H1 (cell line): Measurements from ENCODE around the gene OLFM1. TPM values are rescaled to one million over a fixed set of nuclear protein-coding genes. Genes with fewer than 3 reads are reported as not detected.

Experiments used
- ASH2L ChIP-seq: fragments of 200-600, 300-600 bp; sonication (generic); IDR thresholded peaks from one replicate; pipeline ENCODE4 v1.7.1; 2017; ENCODE audit warnings: low read length
- EP300 ChIP-seq, 2 experiments: IDR thresholded peaks; 1 replicate in 1 of 2; 2 replicates in 1 of 2; pipeline ENCODE4 v1.6.1; 2011 to 2012; ENCODE audit warnings: low read depth in 2 of 2, low read length in 2 of 2, mild to moderate bottlenecking in 2 of 2, borderline replicate concordance in 1 of 2, inconsistent platforms in 1 of 2, moderate library complexity in 1 of 2
- RAD21 ChIP-seq, 2 experiments: IDR thresholded peaks in 1 of 2; conservative IDR thresholded peaks in 1 of 2; 2 replicates each; pipeline ENCODE4 v1.6.1; 2011; ENCODE audit warnings: low read depth in 2 of 2, low read length in 2 of 2, improper control_type of control experiment in 1 of 2, inconsistent platforms in 1 of 2, mild to moderate bottlenecking in 1 of 2, moderate library complexity in 1 of 2
- TBP ChIP-seq: IDR thresholded peaks from 2 replicates; pipeline ENCODE4 v1.6.1; 2011; ENCODE audit warnings: low read depth, low read length, improper control_type of control experiment
- YY1 ChIP-seq: IDR thresholded peaks from 2 replicates; pipeline ENCODE4 v1.6.1; 2011; ENCODE audit warnings: low read depth, mild to moderate bottlenecking, low read length
- polyA plus RNA-seq, 7 experiments: library from polyadenylated mRNA; depleted of rRNA in 3 of 7; stranded (reverse) in 5 of 7; unstranded in 2 of 7; fragments of >200 nt in 5 of 7; fragments of 200-250 nt in 2 of 7; gene quantifications; 1 replicate in 5 of 7; 2 replicates in 1 of 7; 4 replicates in 1 of 7; pipeline versions ENCODE4 v1.2.1 to v1.2.3, GENCODE V29; 2011 to 2013; ENCODE audit warnings: missing spikeins in 2 of 7, mixed read lengths in 2 of 7
- total RNA-seq: library from RNA; stranded (reverse); fragmentation: NEBNext Ultra II Directional; extraction: Animal tissue kit (Norgen Biotek cat#: 25700); gene quantifications from 2 replicates; pipeline ENCODE4 v1.2.1, GENCODE V29; 2021

Gene OLFM1
- total and polyA plus RNA-seq, 2 of the 8 experiments (the other 6 are each of a cell fraction or from before 2014, with no cell fraction given): 53.0 to 53.4 TPM

GRCh38 chr9:135043345-135043744 is 44.1 kb upstream of the OLFM1 start (continued):
- no peak for TF ChIP-seq ASH2L
- TF ChIP-seq RAD21 (IDR thresholded peaks at IDR 0.05 in 1 of 2, conservative IDR thresholded peaks at IDR 0.05 in 1 of 2; ENCODE audit: low read depth in 2 of 2, low read length in 2 of 2): no peak
- no peak for TF ChIP-seq EP300 (IDR thresholded peaks at IDR 0.05; ENCODE audit: borderline replicate concordance in 1 of 2, low read depth in 2 of 2, low read length in 2 of 2)
- no peak for TF ChIP-seq YY1
- TF ChIP-seq TBP: no peak
